Left renal pelvis (tissue), 4 donors: ENCODE data around the gene NACC2. TPM values are rescaled to one million over a fixed set of nuclear protein-coding genes. Genes with fewer than 3 reads are reported as not detected.

Experiments
- DNase-seq, 4 donors: peaks; one replicate each; pipeline ENCODE4 v3.0.0-alpha.2; 2013; ENCODE audit warnings: low read depth in 4 of 4, low spot score in 3 of 4
- polyA plus RNA-seq, 4 donors: library from polyadenylated mRNA; unstranded; fragments of 120-200 nt; gene quantifications; one replicate each; pipeline ENCODE4 v1.2.1, GENCODE V29; 2013; ENCODE audit not compliant: insufficient read length in 4 of 4

NACC2 gene
- polyA plus RNA-seq, 4 donors: 5.3 to 9.4 (median 7.4) TPM

DNA sequence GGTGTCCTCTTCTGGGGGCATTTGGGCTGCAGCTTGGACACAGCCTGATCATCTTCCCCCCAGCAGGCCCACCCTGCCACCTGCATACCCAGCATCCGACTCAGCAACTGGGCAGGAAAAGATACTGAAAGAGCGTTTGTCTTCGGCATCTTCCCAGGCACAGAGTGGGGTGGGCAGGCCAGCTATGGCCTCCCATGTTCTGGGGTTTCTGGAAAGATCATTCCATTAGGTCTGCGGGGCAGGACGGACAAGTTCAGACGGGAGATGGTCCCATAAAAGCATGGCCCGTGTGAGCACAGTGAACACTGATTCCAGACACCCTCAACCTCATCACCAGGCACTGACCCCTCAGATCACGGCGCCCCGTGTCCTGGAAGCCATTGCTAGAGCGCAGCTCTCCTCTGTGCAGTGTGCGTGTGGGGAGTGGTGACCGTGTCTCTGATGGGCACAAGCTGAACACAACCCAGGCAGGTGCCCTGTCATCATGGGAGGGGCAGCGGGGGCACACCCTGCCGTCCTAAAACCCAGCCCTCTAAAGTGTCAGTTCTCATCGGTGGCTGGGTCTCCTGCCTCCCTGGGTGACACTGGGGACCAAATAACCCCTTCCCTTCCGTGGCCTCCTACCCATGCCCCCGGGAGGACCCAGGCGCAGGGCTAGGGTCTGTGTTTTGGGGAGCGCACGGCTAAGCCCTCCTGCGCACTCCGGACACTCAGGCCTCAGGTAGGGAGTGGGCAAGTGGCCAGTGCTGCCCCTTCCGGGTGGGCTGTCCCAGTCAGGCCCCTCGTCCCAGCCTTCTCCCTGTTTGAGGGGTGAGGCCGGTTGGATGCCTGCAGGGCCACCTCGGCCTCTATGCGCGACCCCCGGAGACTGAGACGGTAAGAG is 36.8 kb upstream of the NACC2 start:
- no peak for DNase-seq

DNA sequence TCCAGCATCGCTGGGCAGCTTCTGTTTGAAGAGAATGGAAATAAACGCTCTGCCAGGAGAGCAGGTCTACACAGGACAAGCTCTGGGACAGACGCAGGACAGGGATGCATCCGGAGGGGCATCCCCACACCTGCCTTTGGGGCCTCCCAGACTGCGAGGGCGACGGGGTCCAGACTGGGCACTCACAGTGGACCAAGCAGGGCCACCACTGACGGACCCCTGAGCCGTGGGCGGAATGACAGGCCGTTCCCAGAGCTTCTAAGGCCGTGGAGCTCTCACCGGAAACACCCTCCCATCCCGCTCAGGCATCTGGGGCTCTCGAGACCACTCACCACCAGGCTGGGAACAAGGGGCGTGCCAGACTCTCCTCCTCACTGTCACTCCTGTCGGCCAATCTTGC is 34.1 kb upstream of the NACC2 start:
- DNase-seq: no peak

DNA sequence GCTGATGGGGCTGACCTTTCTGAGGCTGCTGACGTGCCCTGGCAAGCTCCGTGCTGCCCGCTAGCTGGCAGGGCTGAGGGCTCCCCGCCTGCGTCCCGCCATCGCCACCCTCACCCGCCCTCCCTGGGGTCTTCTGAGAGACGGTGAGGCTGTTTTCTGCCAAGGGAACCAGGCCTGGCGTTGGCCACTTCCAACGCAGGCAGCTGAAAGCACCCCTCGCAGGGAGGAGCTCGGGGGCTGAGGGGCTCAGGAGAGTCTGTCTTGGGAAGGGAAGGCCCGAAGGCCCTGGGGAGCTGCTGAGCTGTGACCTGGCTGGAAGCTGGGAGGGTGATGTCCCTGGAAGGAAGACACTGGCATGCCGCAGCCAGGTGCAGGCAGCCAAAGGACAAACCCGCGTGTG is 33.3 kb upstream of the NACC2 start:
- DNase-seq: no peak

DNA sequence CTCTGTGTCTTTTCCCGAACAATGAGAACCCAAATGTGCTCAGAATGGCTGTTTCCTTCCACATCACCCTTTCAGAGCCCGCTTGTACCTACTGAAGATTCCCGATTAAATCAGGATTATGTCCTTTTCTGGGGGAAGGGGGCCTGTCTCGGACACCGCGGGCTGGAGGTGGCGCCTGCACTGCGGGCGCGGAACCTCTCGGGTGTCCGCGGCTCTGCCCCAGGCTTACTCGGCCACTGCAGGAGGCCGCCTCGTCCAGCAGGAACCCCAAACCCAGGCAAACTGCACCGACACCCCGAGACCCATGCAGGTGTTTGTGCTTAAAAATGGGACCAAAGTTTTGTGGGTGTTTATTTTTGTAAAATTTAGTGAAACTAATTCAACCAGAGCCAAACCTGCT is 32.2 kb upstream of the NACC2 start:
- DNase-seq: no peak

DNA sequence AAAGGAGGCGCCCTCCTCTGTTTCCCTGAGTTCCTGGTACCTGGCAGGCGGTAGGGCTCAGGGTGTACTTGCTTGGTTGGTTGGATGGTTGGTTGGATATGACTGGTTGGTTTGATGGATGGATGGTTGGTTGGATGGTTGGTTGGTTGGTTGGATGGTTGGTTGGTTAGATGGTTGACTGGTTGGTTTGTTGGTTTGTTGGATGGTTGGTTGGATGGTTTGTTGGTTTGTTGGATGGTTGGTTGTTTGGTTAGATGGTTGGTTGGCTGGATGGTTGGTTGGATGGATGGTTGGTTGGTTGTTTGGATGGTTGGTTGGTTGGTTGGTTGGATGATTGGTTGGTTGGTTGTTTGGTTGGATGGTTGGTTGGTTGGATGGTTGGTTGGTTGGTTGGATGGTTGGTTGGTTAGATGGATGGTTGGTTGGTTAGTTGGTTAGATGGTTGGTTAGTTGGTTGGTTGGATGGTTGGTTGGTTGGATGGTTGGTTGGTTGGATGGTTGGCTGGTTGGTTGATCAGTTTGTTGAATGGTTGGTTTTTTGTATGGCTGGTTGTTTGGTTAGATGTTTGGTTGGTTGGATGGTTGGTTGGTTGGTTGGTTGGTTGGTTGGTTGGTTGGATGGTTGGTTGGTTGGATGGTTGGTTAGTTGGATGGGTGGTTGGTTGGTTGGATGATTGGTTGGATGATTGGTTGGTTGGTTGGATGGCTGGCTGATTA is 30.0 kb upstream of the NACC2 start:
- DNase-seq: no peak

DNA sequence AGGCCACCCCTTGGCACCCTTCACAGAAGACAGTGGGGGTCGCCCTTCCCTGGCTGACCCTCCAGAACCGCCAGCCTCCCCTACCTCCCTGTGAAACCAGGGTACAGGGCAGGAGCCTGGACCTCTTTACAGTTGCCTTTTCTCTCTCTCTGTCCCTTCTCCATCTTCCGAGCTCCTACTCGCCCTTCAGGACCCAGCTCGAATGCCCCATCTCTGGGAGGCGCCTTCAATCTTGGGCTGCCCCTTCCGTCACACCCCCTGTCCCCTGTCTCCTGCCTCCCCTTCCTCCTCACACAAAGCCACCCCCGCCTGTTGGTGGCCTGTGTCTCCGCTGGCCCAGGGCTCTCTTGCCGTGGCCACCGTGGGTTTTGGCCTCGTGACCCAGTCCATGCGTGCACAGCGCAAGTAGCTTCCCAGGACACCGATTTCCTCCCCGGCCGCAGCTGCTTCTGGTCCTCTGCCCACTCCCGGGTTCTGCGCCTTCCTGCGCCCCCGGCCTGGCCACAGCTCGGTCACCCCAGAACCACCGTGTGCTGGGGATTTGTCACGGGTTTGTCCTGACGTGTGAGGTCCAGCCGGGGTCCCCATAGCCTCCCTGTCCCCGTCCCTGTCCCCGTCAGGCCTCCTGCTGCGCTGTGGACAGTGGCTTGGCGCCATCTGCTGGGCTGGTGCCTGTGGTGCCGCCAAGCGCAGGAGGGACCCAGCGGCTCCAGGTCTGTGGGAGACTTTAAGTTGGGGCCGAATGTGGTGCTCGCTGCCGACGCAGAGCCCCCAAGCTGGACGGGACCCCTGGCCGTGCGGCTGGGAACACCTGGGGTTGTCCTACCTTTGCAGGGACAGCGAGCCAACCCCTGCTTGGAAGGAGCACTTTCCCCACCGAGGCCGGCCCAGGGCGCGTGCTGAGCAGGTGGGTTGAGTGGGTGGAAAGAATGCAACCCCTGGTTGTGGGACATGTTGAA is 27.6 kb upstream of the NACC2 start:
- DNase-seq: no peak

DNA sequence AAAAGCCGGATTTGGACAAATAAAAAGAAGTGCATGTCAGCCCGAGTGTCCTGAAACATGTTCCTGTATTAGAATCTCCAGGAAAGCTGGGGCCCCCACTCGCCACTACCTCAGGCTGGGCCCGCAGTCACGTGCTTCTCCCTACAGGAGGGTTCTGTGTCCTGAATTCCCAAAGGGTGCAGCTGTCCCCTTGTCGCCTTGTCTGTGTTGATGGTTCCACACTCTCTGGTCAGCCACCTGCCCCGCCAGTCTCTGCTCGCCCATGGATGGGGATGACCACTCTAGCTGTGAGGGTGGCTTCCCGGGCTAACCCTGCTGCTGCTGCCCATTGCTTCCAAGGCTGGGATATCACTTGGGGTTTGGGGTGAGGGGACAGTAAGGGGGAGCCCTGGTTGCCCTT is 26.7 kb upstream of the NACC2 start:
- no peak for DNase-seq

DNA sequence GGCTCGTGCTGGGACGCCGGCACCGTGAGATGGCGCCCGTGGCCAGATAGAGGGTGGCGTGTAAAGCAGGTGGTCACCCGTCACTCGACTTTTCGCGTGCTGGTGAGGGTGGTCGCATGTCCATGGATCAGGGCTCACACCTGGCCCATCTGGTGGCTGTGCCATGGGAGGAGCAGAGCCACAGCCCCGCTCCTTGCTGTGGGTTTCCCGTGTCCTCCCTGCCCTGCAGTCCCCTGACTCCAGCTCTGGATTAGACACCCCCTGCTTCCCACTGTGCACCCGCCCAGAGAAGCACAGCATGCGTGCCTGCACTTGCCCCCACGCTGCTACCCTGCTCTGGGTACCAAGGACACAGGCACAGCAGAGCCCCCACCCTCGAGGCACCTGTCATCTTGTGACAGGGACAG is 25.4 kb upstream of the NACC2 start:
- DNase-seq: no peak

DNA sequence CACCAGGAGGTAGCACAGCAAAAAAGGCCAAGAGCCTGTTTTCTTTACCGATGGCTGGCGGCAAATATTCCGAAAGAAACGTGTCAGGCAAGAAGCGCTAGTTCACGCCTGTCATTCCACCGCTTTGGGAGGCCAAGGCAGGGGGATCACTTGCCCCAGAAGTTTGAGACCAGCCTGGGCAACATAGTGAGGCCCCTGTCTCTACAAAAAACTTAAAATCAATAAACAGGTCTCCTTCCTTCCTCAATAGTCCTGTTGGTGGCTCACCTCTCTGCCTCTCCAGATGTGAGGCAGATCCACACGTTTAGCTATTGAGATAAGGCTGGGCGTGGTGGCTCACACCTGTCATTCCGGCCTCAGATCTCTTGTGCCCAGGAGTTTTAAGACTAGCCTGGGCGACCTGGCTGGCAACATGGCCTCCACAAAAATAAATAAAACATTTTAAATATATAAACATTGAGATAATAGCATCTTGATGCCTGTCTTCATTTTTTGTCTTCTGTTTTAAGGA is 24.8 kb upstream of the NACC2 start:
- no peak for DNase-seq

DNA sequence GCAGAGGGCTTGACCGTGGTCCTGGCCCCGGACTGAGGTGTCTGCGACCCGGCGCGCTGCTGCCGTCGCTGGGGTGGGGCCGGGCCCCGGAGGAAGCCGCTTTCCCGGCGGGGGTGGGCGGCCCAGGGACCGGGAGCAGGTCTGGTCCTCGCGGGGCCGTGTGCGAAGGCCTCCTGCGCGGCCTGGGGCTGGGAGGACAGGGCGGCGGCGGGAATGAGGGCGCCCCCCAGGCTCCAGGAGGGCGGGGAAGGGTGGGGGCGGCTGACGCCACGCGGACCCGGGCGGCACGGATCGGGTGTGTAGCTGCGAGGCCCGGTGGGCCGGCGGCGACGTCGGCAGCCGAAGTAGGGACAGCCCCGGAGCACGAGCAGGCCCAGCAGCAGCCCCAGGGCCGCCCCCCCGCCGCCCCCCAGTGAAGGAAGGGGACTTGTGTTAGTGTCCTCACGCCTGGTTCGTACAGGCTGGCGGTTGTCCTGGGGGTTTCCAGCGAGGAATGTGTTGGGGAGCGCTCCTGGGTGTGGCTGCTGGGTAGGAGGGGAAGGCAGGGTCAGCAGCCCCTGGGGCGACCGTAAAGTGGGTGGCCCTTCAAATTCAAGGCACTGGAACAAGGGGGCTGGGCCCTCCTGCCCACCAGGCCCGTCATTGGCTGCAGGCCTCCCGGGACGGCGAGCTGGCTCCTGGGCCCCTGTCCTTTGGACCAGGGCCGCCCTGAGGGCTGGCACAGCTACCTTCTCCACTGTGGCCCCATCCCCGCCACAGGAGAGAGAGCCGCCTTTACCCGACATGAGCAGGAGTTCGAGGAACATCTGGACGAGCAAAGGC is 24.2 kb upstream of the NACC2 start:
- no peak for DNase-seq

DNA sequence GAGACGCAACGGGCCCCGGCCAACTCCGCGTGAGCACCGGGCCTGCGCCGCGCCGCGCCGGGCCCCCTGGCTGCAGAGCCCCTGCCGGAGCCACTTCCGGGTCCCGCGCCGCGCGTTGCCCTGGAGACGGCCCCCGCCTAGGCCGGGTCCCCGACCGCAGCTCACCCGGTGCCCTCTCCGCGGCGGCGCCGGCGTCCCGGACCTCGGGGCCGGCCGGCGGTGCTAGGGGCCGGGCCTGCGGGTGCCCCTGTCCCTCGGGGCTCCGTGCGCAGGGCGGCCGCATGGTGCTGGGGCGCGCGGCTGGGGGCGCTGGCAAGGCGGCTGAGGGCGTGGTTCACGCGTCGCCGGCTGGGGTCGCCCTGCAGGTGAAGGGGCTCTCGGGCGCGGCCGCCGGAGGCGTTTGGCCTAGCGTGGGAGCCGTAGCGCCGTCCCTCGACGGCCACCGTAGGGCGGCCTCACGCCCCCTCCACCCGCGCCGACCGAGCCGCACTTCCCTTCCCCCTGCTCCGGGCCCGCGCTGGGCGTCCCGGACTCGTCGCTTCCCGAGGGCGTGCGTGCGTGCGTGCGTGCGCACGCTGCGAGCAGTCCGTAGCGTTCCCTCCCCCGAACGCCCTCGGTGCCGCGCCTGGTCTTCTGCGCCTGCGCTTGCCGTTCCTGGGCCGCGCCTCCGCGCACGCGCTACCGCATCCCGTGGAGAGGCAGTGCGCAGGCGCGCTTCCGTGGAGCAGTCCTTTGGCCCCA is 23.4 kb upstream of the NACC2 start, which contains the start of gene TMEM250:
TSS of gene TMEM250 (minus strand) at position 556 of the 741 bp plus-strand sequence. CDS start 1,975 bp downstream, outside the sequence.
- DNase-seq: peak; percentile 86 to 96 (median 89)

DNA sequence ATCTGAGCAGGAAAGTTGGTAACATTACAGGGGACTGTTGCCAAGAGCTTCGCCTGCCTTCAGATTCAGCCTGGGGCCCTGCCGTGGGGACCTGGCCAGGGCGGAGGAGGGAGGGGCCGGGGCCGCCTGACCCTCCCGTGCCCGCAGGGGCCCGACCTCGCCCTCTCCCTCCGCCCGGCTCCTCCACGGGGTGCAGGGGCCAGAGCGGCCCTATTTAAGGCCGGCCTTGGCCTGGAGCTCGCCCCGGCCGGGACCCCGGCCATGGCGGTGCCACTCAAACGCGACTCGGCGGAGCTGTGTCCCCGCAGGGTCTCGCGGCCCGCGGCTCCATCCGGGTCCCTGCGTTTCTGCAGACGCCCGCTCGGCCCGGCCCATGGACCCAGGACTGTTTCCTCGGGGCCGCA is 22.8 kb upstream of the NACC2 start:
- DNase-seq: no peak

DNA sequence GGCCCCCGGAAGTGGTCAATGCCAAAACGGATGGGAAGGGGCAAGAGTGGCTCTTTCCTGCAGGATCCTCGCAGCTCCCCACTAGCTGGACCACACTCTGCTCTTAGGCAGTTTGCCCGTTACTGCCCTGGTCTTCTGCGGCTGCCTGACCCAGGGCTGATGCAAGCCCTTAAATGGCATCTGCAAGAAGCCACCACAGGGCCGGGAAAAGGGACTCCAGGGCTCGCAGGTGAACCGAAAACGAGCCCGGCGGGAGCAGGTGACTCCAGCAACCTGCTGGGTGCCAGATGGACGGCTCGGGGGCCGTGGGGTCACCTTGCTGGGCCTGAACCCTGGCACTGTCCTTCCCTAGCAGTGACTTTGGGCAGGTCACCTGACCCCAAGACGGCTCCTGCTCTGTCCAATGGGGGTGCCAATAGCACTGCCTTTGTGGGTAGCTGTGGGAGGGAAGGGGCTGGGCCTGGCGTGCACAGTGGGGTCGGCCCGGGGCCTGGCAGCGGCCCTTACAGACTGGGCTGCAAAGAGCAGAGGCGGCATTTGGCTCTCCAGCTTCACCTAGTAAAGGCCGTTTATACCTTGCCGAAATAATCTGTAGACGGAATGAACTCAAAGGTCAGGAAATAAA is 22.3 kb upstream of the NACC2 start:
- DNase-seq: no peak

DNA sequence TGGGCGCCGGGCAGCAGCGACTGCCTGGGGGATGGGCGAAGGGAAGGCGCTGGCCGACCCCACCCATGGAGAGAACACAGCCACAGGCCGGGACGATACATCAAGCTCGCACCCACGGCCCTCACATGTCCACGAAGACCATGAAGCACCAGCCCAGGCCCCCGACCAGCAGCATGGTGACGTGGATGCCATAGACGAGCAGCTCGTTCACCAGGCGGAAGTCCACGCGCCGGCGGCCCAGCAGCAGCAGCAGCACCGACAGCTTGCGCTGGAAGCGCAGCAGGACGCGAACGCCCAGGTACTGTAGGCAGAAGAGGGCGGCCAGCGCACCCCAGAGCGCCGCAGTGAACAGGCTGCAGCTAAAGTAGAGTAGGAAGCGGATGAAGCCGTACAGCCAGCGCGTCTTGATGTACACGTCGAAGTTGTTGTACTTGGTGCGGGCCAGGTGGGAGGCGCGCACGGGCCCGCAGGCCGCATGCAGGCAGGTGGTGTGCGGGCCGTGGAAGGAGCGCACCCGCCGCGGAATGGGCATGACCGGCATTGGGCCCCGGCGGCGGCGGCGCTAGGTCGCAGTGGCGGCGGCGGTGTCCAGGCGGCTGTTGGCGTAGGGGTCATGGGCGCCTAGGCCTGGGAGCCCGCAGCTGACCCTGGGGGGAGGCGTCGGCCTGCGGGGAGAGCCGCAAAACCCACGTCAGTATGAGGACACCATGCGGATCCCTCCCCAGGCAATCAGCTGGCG is 21.4 kb upstream of the NACC2 start:
- no peak for DNase-seq

DNA sequence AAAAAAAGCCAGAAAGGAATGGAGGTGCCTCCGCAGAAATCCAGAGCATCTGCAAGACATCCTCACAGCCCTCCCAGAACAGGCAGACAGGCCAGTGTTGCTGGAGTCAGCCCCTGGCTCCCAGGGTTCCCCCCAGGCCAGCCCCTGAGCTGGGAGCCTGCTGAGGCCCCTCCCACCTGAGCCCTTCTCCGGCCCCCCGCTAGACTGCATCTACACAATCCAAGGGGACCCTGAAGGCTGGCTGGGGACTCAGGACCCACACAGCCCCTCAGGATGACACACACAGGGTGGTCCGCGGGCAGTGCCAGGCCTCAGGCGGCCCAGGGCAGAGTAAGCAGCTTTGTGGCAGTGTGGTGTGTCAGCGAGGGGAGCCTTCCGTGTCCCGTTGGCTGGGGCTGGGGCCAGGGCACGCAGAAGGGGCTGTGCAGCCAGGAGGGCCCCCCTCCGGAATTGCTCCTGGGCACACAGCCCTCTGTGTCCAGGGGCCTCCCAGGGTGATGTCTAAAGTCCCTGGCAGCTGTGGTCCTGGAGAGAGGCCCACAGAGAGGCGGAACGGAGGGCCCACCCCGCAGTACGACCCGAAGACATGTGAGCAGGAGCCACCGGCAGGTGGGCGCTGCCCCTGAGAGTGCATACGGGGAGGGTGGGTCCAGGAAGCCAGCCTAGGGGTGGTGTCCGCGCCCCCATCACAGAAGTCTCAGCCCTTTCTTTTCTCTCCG is 20.7 kb upstream of the NACC2 start:
- DNase-seq: no peak

DNA sequence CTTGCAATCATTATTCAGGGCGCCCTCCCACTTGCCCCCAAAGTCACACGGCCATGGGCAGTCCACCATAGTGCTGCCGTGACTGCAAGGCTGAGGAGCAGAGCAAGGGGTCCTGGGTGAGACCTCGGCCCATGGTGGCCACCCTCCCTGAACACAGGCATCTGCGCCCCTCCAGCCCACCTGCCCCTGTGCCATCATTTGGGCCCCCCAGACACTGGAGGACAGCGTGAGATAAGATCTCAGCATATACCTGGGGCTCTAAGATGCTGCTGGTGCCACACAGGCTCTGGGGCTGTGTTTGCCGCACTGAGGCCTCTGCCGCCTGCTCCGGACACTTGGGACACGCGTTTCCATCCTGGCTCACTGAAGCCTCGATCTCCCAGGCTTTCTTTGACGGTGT is 20.1 kb upstream of the NACC2 start:
- DNase-seq: no peak

DNA sequence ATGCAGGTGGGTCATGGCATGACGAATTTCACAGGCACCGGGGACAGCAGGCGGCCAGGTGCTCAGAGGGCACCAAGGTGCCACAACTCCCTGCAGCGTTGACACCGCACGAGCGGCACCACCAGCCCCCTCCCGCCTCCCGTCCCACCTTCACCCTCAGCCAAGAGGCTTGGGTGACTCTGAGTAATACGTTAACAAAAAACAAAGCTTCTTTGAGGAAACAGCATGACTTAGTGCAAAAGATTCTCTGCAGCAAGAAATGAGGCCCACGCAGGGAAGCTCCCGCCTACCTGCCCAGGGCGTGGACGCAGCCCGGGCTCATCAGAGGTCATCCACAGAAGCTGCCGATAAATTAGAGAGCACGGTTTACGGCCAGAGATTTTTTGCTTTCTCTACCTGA is 19.5 kb upstream of the NACC2 start:
- DNase-seq: no peak
